ENCODE data around the gene LINGO4. TPM values are rescaled to one million over a fixed set of nuclear protein-coding genes. Genes with fewer than 3 reads are reported as not detected.
A peak's percentile ranks its signal among the peaks of the same experiment; 100 is the strongest.

Gene LINGO4
- total and polyA plus RNA-seq, 2 of the 13 experiments (the other 11 are each of a cell fraction or from before 2014, with no cell fraction given), result 0.02 to 0.05 TPM

GRCh38 chr1:151762941-151763921 lies 42.0 kb downstream of the LINGO4 start, which contains the start of gene MRPL9 (continued):
- TF ChIP-seq THAP9 (CRISPR knock-in tag; IDR thresholded peaks at IDR 0.05; ENCODE audit: borderline replicate concordance), result peak; percentile 91
- no peak for TF ChIP-seq ZFP37 (CRISPR knock-in tag; IDR thresholded peaks at IDR 0.05; ENCODE audit: borderline replicate concordance)
- no peak for TF ChIP-seq SRSF9 (IDR thresholded peaks at IDR 0.05; ENCODE audit: borderline replicate concordance, insufficient read depth, low read depth, low read length, poor library complexity, severe bottlenecking)
- TF ChIP-seq SRY (CRISPR knock-in tag; IDR thresholded peaks at IDR 0.05), result no peak
- TF ChIP-seq SAP130 (CRISPR knock-in tag; IDR thresholded peaks at IDR 0.05; ENCODE audit: low read depth), result peak; percentile 88
- TF ChIP-seq, protein P1, sequence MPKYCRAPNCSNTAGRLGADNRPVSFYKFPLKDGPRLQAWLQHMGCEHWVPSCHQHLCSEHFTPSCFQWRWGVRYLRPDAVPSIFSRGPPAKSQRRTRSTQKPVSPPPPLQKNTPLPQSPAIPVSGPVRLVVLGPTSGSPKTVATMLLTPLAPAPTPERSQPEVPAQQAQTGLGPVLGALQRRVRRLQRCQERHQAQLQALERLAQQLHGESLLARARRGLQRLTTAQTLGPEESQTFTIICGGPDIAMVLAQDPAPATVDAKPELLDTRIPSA (CRISPR knock-in tag; IDR thresholded peaks at IDR 0.05; ENCODE audit: borderline replicate concordance), result no peak; the same call in 1 of the 2 replicates
- peak; percentile 91; the same call in 1 of the 2 replicates for TF ChIP-seq REPIN1 (CRISPR knock-in tag; IDR thresholded peaks at IDR 0.05; ENCODE audit: borderline replicate concordance, low read depth)
- no peak for TF ChIP-seq ZBTB21 (CRISPR knock-in tag; IDR thresholded peaks at IDR 0.05)
- TF ChIP-seq RXRA (CRISPR knock-in tag; IDR thresholded peaks at IDR 0.05), result peak; percentile 49
- TF ChIP-seq FOXK2 (IDR thresholded peaks at IDR 0.05), result no peak
- TF ChIP-seq ZNF484 (CRISPR knock-in tag; IDR thresholded peaks at IDR 0.05; ENCODE audit: borderline replicate concordance, low read depth), result no peak
- TF ChIP-seq TMF1 (CRISPR knock-in tag; IDR thresholded peaks at IDR 0.05; ENCODE audit: low read depth), result peak; percentile 77; the same call in 1 of the 2 replicates
- TF ChIP-seq ZNF232 (CRISPR knock-in tag; IDR thresholded peaks at IDR 0.05; ENCODE audit: borderline replicate concordance), result no peak
- TF ChIP-seq RFXAP (CRISPR knock-in tag; IDR thresholded peaks at IDR 0.05; ENCODE audit: borderline replicate concordance), result peak; percentile 77
- no peak for TF ChIP-seq MEIS1 (CRISPR knock-in tag; IDR thresholded peaks at IDR 0.05; ENCODE audit: borderline replicate concordance)
- TF ChIP-seq ISL2 (CRISPR knock-in tag; IDR thresholded peaks at IDR 0.05), result peak; percentile 36
- TF ChIP-seq SRSF4 (IDR thresholded peaks at IDR 0.05; ENCODE audit: low read depth, low read length, poor library complexity, severe bottlenecking), result no peak
- peak; percentile 99 for TF ChIP-seq GATAD1 (CRISPR knock-in tag; IDR thresholded peaks at IDR 0.05)
- no peak for TF ChIP-seq SMAD9 (CRISPR knock-in tag; IDR thresholded peaks at IDR 0.05)
- TF ChIP-seq ZMAT3 (CRISPR knock-in tag; conservative IDR thresholded peaks at IDR 0.05), result peak; percentile 74; the same call in 1 of the 2 replicates
- TF ChIP-seq ZNF674 (CRISPR knock-in tag; IDR thresholded peaks at IDR 0.05; ENCODE audit: low read depth), result no peak
- no peak for TF ChIP-seq KLF13 (CRISPR knock-in tag; IDR thresholded peaks at IDR 0.05)
- no peak for TF ChIP-seq ZC3H13 (CRISPR knock-in tag; IDR thresholded peaks at IDR 0.05)
- TF ChIP-seq TCF7L2 (IDR thresholded peaks at IDR 0.05; ENCODE audit: low read depth, low read length), result no peak
- no peak for TF ChIP-seq ERF (CRISPR knock-in tag; IDR thresholded peaks at IDR 0.05)
- TF ChIP-seq KAT7 (CRISPR knock-in tag; IDR thresholded peaks at IDR 0.05; ENCODE audit: borderline replicate concordance), result peak; percentile 79; the same call in 1 of the 2 replicates

Data from HepG2 (cell line).